HCT116 (cell line): Measurements from ENCODE around the gene DLK1. TPM values are rescaled to one million over a fixed set of nuclear protein-coding genes. Genes with fewer than 3 reads are reported as not detected.

Experiments used
- ATAC-seq: fragments of 200-7000 bp; cut with Tn5 transposase; 2 replicates; pipeline ENCODE4 v1.9.1; 2020; ENCODE audit warnings: mild to moderate bottlenecking, moderate library complexity
- BruUV-seq: library from RNA; stranded (reverse); fragments of 400-500 nt; replicated peaks from 2 replicates; lab custom pipeline; 2021; lab: Mats Ljungman, UMichigan
- CTCF ChIA-PET: fragments of 300-600 bp; sonication (Branson Sonifier 250); formaldehyde crosslinking; loops from one replicate; lab custom pipeline; 2021; ENCODE audit warnings: antibody characterized with exemption; lab: Charles Lee
- POLR2A ChIA-PET: fragments of 300-600, 350-600 bp; sonication (Branson Sonifier 250); formaldehyde crosslinking; loops from one replicate; lab custom pipeline; 2021; ENCODE audit warnings: antibody characterized with exemption; lab: Charles Lee
- RAD21 ChIA-PET, 2 experiments: fragments of 300-600 bp; sonication (Branson Sonifier 250); formaldehyde crosslinking; loops; one replicate each; lab custom pipeline; 2023; ENCODE audit warnings: low total read pairs in 2 of 2; ENCODE audit not compliant: uncharacterized antibody in 2 of 2, unreplicated experiment in 2 of 2, low non-redundant PET in 1 of 2; lab: Charles Lee
- DNase-seq: peaks from one replicate; pipeline ENCODE4 v3.0.0-alpha.2; 2010; ENCODE audit warnings: low read depth, low spot score
- H2AFZ ChIP-seq: fragments of 200-600 bp; shearing (Covaris generic), sonication (generic); 2 replicates; pipeline ENCODE4 v1.6.1; 2017; ENCODE audit warnings: low read depth, mixed run types, mixed read lengths, antibody characterized with exemption, low read length; ENCODE audit not compliant: poor library complexity, severe bottlenecking
- H3K27ac ChIP-seq: 2 replicates; pipeline ENCODE4 v1.5.1; 2012; ENCODE audit warnings: low read depth, low read length
- H3K27me3 ChIP-seq: fragments of 200-600 bp; sonication (generic); 2 replicates; pipeline ENCODE4 v1.6.1; 2016; ENCODE audit warnings: mixed run types, low read length, mixed read lengths; ENCODE audit not compliant: insufficient read depth
- H3K36me3 ChIP-seq, 2 experiments: fragments of 200-500 bp in 1 of 2; fragments of 200-600 bp in 1 of 2; sonication (Bioruptor generic) in 1 of 2; sonication (generic) in 1 of 2; 2 replicates each; pipeline versions ENCODE4 v1.5.1 to v1.6.1; 2014 to 2016; ENCODE audit warnings: low read length in 2 of 2, inconsistent platforms in 1 of 2, mixed read lengths in 1 of 2, mixed run types in 1 of 2; ENCODE audit not compliant: insufficient read depth in 2 of 2, control insufficient read depth in 1 of 2
- H3K4me1 ChIP-seq, 2 experiments: fragments of 200-600 bp in 1 of 2; sonication (generic) in 1 of 2; 2 replicates each; pipeline versions ENCODE4 v1.5.1 to v1.6.1; 2012 to 2017; ENCODE audit warnings: low read length in 2 of 2, inconsistent platforms in 1 of 2, mild to moderate bottlenecking in 1 of 2, mixed read lengths in 1 of 2, mixed run types in 1 of 2, moderate library complexity in 1 of 2; ENCODE audit not compliant: insufficient read depth in 2 of 2, control insufficient read depth in 1 of 2
- H3K4me2 ChIP-seq: fragments of 200-600 bp; sonication (generic); 2 replicates; pipeline ENCODE4 v1.6.1; 2017; ENCODE audit warnings: mixed run types, low read length, mixed read lengths
- H3K4me3 ChIP-seq, 2 experiments: fragments of 200-600 bp in 1 of 2; sonication (generic) in 1 of 2; replicated peaks in 1 of 2; 2 replicates each; pipeline ENCODE4 v1.5.1; 2011 to 2016; ENCODE audit warnings: low read length in 2 of 2, control low read depth in 1 of 2, low read depth in 1 of 2, mild to moderate bottlenecking in 1 of 2, mixed read lengths in 1 of 2, mixed run types in 1 of 2
- H3K79me2 ChIP-seq: fragments of 200-600 bp; sonication (generic); 2 replicates; pipeline ENCODE4 v1.6.1; 2017; ENCODE audit warnings: mild to moderate bottlenecking, mixed run types, low read length, moderate library complexity, mixed read lengths; ENCODE audit not compliant: insufficient read depth
- H3K9ac ChIP-seq: fragments of 200-600 bp; sonication (generic); 2 replicates; pipeline ENCODE4 v1.6.1; 2016; ENCODE audit warnings: low read length, mixed read lengths
- H3K9me2 ChIP-seq: fragments of 200-600 bp; sonication (generic), shearing (Covaris generic); 2 replicates; pipeline ENCODE4 v1.6.1; 2017; ENCODE audit warnings: mixed run types, mild to moderate bottlenecking, moderate library complexity; ENCODE audit not compliant: insufficient read depth
- H3K9me3 ChIP-seq, 2 experiments: fragments of 200-500 bp in 1 of 2; fragments of 200-600 bp in 1 of 2; sonication (Bioruptor generic) in 1 of 2; sonication (generic) in 1 of 2; 2 replicates each; pipeline ENCODE4 v1.6.1; 2014 to 2017; ENCODE audit warnings: low read length in 2 of 2, mixed read lengths in 2 of 2, inconsistent platforms in 1 of 2, low read depth in 1 of 2, mild to moderate bottlenecking in 1 of 2, mixed run types in 1 of 2, moderate library complexity in 1 of 2; ENCODE audit not compliant: control insufficient read depth in 1 of 2, insufficient read depth in 1 of 2
- H4K20me1 ChIP-seq: fragments of 200-600 bp; sonication (generic), shearing (Covaris generic); 2 replicates; pipeline ENCODE4 v1.6.1; 2017; ENCODE audit warnings: mixed run types, mild to moderate bottlenecking, moderate library complexity; ENCODE audit not compliant: insufficient read depth
- EZH2 ChIP-seq: fragments of 200-600 bp; sonication (generic); IDR thresholded peaks from 2 replicates; pipeline ENCODE4 v1.6.1; 2017; ENCODE audit warnings: antibody characterized with exemption, mixed run types
- FOSL1 ChIP-seq: IDR thresholded peaks from 2 replicates; pipeline ENCODE4 v1.6.1; 2012; ENCODE audit warnings: low read depth
- POLR2A ChIP-seq: IDR thresholded peaks from 2 replicates; pipeline ENCODE4 v1.7.0; 2011; ENCODE audit warnings: borderline replicate concordance; ENCODE audit not compliant: insufficient read depth, insufficient read length; ENCODE audit errors: extremely low read depth
- POLR2AphosphoS5 ChIP-seq: IDR thresholded peaks from 2 replicates; pipeline ENCODE4 v1.6.1; 2011; ENCODE audit warnings: mild to moderate bottlenecking, low read depth, low read length, moderate library complexity
- SIN3A ChIP-seq: IDR thresholded peaks from 2 replicates; pipeline ENCODE4 v1.6.1; 2012; ENCODE audit warnings: low read depth
- SP1 ChIP-seq: IDR thresholded peaks from 2 replicates; pipeline ENCODE4 v1.6.1; 2012; ENCODE audit warnings: low read depth
- SRF ChIP-seq: IDR thresholded peaks from 2 replicates; pipeline ENCODE4 v1.6.1; 2012; ENCODE audit warnings: low read depth
- ZFX ChIP-seq: fragments of 450-650 bp; IDR thresholded peaks from 2 replicates; pipeline ENCODE4 v1.6.1; 2017
- intact Hi-C: fragments of 100-400 bp; cut with micrococcal nuclease; formaldehyde crosslinking; loops from 2 replicates; pipeline ENCODE4 v1.10.0; 2022
- total RNA-seq: library from RNA; stranded (reverse); gene quantifications from one replicate; pipeline ENCODE4 v1.2.1, GENCODE V29; 2021; ENCODE audit not compliant: unreplicated experiment
- TF ChIP-seq, protein P1 (sequence below): IDR thresholded peaks from 2 replicates; pipeline ENCODE4 v1.6.1; 2012; ENCODE audit warnings: low read depth

DLK1 gene
- total RNA-seq, 1 experiment from 2014 or later: 1.5 TPM

DNA sequence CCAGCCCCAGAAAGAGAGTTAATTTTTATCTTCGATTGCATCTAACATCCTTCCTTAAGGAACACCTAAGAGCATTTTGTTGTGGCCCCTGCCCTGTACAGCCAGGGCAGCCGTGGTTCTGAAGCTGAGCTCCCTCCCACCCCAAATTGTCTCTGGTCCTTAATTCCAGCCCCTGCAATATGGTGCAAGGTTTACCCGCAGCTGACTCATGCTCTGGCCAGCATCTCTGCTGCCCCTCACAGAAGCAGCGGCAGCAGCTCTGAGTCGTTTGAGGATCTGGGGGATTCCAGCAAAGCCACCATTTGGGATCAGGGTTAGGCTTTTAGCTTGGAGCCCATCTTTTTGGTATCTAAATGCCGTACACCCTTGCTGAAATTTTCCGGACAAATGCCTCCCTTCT lies 3.3 kb downstream of the DLK1 start:
- no peaks in the 10 kb centered on the region for H3K9me2 ChIP-seq
- intact Hi-C loops: no loop called here
- ChIA-PET POLR2A (no interaction called here), CTCF (no interaction called here), RAD21 (no interaction called here)
- no peak overlapping the region for H2AFZ ChIP-seq
- H3K27ac ChIP-seq: no peak overlapping the region
- H3K9me3 ChIP-seq: no peaks in the 10 kb centered on the region
- TF ChIP-seq EZH2 (no peak), POLR2AphosphoS5 (no peak), SP1 (no peak), SRF (no peak), FOSL1 (no peak), SIN3A (no peak), ZFX (no peak), POLR2A (no peak)
- TF ChIP-seq, protein P1, sequence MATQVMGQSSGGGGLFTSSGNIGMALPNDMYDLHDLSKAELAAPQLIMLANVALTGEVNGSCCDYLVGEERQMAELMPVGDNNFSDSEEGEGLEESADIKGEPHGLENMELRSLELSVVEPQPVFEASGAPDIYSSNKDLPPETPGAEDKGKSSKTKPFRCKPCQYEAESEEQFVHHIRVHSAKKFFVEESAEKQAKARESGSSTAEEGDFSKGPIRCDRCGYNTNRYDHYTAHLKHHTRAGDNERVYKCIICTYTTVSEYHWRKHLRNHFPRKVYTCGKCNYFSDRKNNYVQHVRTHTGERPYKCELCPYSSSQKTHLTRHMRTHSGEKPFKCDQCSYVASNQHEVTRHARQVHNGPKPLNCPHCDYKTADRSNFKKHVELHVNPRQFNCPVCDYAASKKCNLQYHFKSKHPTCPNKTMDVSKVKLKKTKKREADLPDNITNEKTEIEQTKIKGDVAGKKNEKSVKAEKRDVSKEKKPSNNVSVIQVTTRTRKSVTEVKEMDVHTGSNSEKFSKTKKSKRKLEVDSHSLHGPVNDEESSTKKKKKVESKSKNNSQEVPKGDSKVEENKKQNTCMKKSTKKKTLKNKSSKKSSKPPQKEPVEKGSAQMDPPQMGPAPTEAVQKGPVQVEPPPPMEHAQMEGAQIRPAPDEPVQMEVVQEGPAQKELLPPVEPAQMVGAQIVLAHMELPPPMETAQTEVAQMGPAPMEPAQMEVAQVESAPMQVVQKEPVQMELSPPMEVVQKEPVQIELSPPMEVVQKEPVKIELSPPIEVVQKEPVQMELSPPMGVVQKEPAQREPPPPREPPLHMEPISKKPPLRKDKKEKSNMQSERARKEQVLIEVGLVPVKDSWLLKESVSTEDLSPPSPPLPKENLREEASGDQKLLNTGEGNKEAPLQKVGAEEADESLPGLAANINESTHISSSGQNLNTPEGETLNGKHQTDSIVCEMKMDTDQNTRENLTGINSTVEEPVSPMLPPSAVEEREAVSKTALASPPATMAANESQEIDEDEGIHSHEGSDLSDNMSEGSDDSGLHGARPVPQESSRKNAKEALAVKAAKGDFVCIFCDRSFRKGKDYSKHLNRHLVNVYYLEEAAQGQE: no peak
- H3K4me2 ChIP-seq: no peak overlapping the region
- no peaks in the 10 kb centered on the region for H4K20me1 ChIP-seq
- H3K9ac ChIP-seq: no peak overlapping the region
- no peak overlapping the region for H3K4me3 ChIP-seq
- ATAC-seq (no peak), DNase-seq (no peak)
- H3K27me3 ChIP-seq: no peaks in the 10 kb centered on the region
- H3K79me2 ChIP-seq: no peaks in the 10 kb centered on the region
- H3K4me1 ChIP-seq: no peaks in the 10 kb centered on the region
- BruUV-seq: no TSS peak
- H3K36me3 ChIP-seq: no peaks in the 10 kb centered on the region
